Esophagus squamous epithelium (tissue), 5 donors: ENCODE data around the gene SUPT3H. TPM values are rescaled to one million over a fixed set of nuclear protein-coding genes. Genes with fewer than 3 reads are reported as not detected.

Source experiments
- DNase-seq: peaks from one replicate; lab custom pipeline; 2025; lab: John Stamatoyannopoulos, UW
- H3K27ac ChIP-seq, 4 donors: fragments of 200-600 bp; sonication (generic); one replicate each; pipeline ENCODE4 v1.5.1; 2016 to 2019; ENCODE audit warnings: mild to moderate bottlenecking in 1 of 4
- H3K27me3 ChIP-seq, 4 donors: fragments of 200-600 bp; sonication (generic); 1 replicate in 3 of 4; 2 replicates in 1 of 4; pipeline versions ENCODE4 v1.5.1 to v1.6.0; 2017 to 2021; ENCODE audit warnings: antibody characterized with exemption in 1 of 4
- H3K36me3 ChIP-seq, 3 donors: fragments of 200-600 bp; sonication (generic); one replicate each; pipeline ENCODE4 v1.5.1; 2016 to 2019
- H3K4me1 ChIP-seq, 3 donors: fragments of 200-600 bp; sonication (generic); one replicate each; pipeline ENCODE4 v1.5.1; 2017 to 2019
- H3K4me3 ChIP-seq, 4 donors: fragments of 200-600 bp; sonication (generic); 1 replicate in 3 of 4; 2 replicates in 1 of 4; pipeline ENCODE4 v1.5.1; 2016 to 2019; ENCODE audit warnings: mild to moderate bottlenecking in 2 of 4, moderate library complexity in 1 of 4
- H3K9me3 ChIP-seq, 3 donors: fragments of 200-600 bp; sonication (generic); one replicate each; pipeline ENCODE4 v1.5.1; 2016 to 2019
- CTCF ChIP-seq, 6 experiments: fragments of 450-650 bp in 4 of 6; fragments of 200-600 bp in 2 of 6; sonication (generic) in 2 of 6; IDR thresholded peaks; one replicate each; pipeline ENCODE4 v1.5.1; 2016 to 2019; ENCODE audit warnings: antibody characterized with exemption in 6 of 6, mild to moderate bottlenecking in 4 of 6, moderate library complexity in 4 of 6
- POLR2A ChIP-seq, 4 donors: fragments of 450-650 bp; IDR thresholded peaks; one replicate each; pipeline ENCODE4 v1.6.1; 2017; ENCODE audit warnings: antibody characterized with exemption in 4 of 4, mild to moderate bottlenecking in 4 of 4, moderate library complexity in 3 of 4
- WGBS, 2 donors: methylation state at CpG; one replicate each; pipeline ENCODE4 v1.1.5; 2018; 5-methylcytosine and 5-hydroxymethylcytosine counted together
- intact Hi-C: fragments of 100-400 bp; cut with DNase I; formaldehyde crosslinking; loops from one replicate; pipeline ENCODE4 v1.15.0; 2022
- total RNA-seq, 4 donors: library from RNA; depleted of rRNA; stranded (reverse); fragments of >200 nt; gene quantifications; one replicate each; pipeline ENCODE4 v1.1.0, GENCODE V29; 2016
- donor health status: DM: yes; HTN: yes; CAD: no.

The SUPT3H gene
- total RNA-seq, 4 donors from 2014 or later, result 3.6 to 10.9 (median 5.3) TPM

- DNase-seq, result no peak
- Histone ChIP-seq H3K4me1 (no peaks in the 10 kb centered on the region), H3K4me3 (no peak overlapping the region), H3K36me3 (no peaks in the 10 kb centered on the region), H3K9me3 (no peaks in the 10 kb centered on the region), H3K27ac (no peak overlapping the region), H3K27me3 (no peaks in the 10 kb centered on the region)
- TF ChIP-seq CTCF (IDR thresholded peaks at IDR 0.05) (no peak), POLR2A (IDR thresholded peaks at IDR 0.05) (no peak)
- intact Hi-C loops, result no loop called here
- 75 to 78% methylated on average over 2 of the region's 2 CpGs for WGBS, 2 donors
Measured at GRCh38 chr6:45344900-45345299, 32.8 kb downstream of the SUPT3H start.

GRCh38 chr6:45328523-45328922 is 49.2 kb downstream of the SUPT3H start:
- Histone ChIP-seq H3K4me1 (peaks cover 0 to 4% (median 0%) of the 10 kb centered on the region in 3 donors), H3K27me3 (no peaks in the 10 kb centered on the region), H3K9me3 (no peaks in the 10 kb centered on the region), H3K4me3 (no peak overlapping the region), H3K27ac (no peak overlapping the region), H3K36me3 (no peaks in the 10 kb centered on the region)
- no peak for DNase-seq
- TF ChIP-seq CTCF (IDR thresholded peaks at IDR 0.05), result no peak
- TF ChIP-seq POLR2A (IDR thresholded peaks at IDR 0.05), result no peak
- intact Hi-C loops, result no loop called here

GRCh38 chr6:45327956-45328522 is 49.7 kb downstream of the SUPT3H start, which contains the start of gene RUNX2:
Gene RUNX2, plus strand, starts transcription at chr6:45328330. Its CDS starts 397 bp downstream, at chr6:45328727.
- Histone ChIP-seq H3K27ac (no peak within 1 kb of the TSS), H3K27me3 (no peaks in the 10 kb centered on the region), H3K4me3 (no peak within 1 kb of the TSS), H3K36me3 (no peaks in the 10 kb centered on the region), H3K9me3 (no peaks in the 10 kb centered on the region), H3K4me1 (peaks cover 0 to 4% (median 0%) of the 10 kb centered on the region in 3 donors)
- no peak for DNase-seq
- TF ChIP-seq POLR2A (IDR thresholded peaks at IDR 0.05), result no peak
- WGBS, 2 donors, result 50 to 72% methylated on average over 5 of the region's 5 CpGs
- intact Hi-C loops, result no loop called here

- Histone ChIP-seq H3K4me1 (peaks cover 0 to 4% (median 0%) of the 10 kb centered on the region in 3 donors), H3K4me3 (no peak overlapping the region), H3K27me3 (no peaks in the 10 kb centered on the region), H3K9me3 (no peaks in the 10 kb centered on the region), H3K36me3 (no peaks in the 10 kb centered on the region), H3K27ac (no peak overlapping the region)
- intact Hi-C loops, result no loop called here
- 76 to 81% methylated on average over 5 of the region's 5 CpGs for WGBS, 2 donors
- no peak for DNase-seq
- TF ChIP-seq POLR2A (IDR thresholded peaks at IDR 0.05), result no peak
- no peak for TF ChIP-seq CTCF (IDR thresholded peaks at IDR 0.05)
Measured at GRCh38 chr6:45326698-45327417, 50.9 kb downstream of the SUPT3H start.

GRCh38 chr6:45323656-45324224 is 54.0 kb downstream of the SUPT3H start:
- Histone ChIP-seq H3K27ac (no peak overlapping the region), H3K4me3 (no peak overlapping the region), H3K9me3 (no peaks in the 10 kb centered on the region), H3K36me3 (no peaks in the 10 kb centered on the region), H3K27me3 (no peaks in the 10 kb centered on the region), H3K4me1 (peaks cover 0 to 4% (median 0%) of the 10 kb centered on the region in 3 donors)
- no peak for TF ChIP-seq CTCF (IDR thresholded peaks at IDR 0.05)
- TF ChIP-seq POLR2A (IDR thresholded peaks at IDR 0.05), result no peak
- 39 to 50% methylated on average over 3 of the region's 3 CpGs for WGBS, 2 donors
- intact Hi-C loops, result no loop called here
- no peak for DNase-seq
